Forelimb muscle (tissue), 1 donor: ENCODE measurements around the gene TIPARP. TPM values are rescaled to one million over a fixed set of nuclear protein-coding genes. Genes with fewer than 3 reads are reported as not detected.
"Not testable (repeated sequence)": the region's sequence is repeated elsewhere in the genome, so short reads cannot be mapped to it uniquely, and the experiment has no call there.

Experiments used
- DNase-seq: peaks from one replicate; pipeline ENCODE4 v3.0.0-alpha.2; 2013; ENCODE audit warnings: low read depth
- polyA plus RNA-seq: library from polyadenylated mRNA; unstranded; fragments of 120-200 nt; gene quantifications from one replicate; pipeline ENCODE4 v1.2.1, GENCODE V29; 2013; ENCODE audit not compliant: insufficient read length

TIPARP gene
- polyA plus RNA-seq, 1 donor = 8.6 TPM

GRCh38 chr3:156646958-156647357, 27.4 kb upstream of the TIPARP start:
- DNase-seq = no peak

GRCh38 chr3:156648086-156648485, 26.3 kb upstream of the TIPARP start:
- no peak for DNase-seq

DNA sequence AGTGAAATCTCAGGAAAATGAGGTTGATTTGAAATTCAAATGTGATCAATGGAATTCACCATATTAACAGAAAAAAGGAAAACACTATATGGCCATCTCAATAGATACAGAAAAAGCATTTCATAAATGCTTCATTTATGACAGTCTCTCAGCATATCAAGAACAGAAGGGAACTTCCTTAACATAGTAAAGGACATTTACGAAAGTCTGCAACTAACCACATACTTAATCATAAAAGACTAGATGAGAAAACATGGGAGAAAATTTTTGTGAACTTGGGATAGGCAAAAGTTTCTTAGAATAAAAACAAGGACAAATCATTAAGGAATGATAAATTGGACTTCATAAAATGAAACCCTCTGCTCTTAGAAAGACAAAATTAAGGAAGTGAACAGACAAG, 24.7 kb upstream of the TIPARP start:
- no peak for DNase-seq

GRCh38 chr3:156652661-156653060, 21.7 kb upstream of the TIPARP start:
- DNase-seq = not testable (repeated sequence)

- DNase-seq = no peak
These were observed 19.6 kb upstream of the TIPARP start for GRCh38 chr3:156654834-156655233.

DNA sequence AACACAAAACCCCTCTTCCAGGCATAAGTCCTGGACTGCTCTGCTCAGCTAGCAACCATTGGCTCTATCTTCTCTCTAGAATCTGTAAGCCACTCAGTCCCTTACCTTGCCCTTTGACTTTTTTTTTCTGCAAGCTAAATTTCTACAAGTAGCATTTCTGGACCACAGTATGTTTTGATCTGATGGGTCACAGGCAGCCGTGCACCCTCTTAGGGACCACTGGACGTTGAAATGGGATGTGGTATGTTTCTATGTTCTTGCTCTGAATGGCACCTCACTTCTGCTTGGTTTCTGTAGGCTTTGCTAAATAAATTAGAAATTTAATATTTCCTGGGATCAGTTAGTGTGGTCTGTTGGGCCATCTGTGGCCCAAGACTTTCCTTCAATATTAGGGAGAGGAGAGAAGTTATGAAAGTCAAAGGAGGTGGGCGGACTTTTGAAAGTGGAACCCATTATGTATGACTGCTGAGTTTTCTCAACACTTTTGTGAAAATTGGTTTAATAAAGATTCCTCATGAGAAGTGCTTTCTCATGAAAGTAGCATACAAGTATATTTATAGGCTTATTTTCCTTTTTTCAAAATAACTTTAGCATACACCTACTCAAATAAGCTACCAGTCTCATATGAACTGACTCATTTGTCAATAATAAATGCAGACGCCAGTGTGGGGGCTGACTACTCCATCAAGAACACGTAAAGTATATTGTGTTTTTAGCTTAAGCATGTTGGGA, 18.4 kb upstream of the TIPARP start:
- DNase-seq = no peak

- DNase-seq = no peak
These were observed 16.9 kb upstream of the TIPARP start for GRCh38 chr3:156657440-156657839.

DNA sequence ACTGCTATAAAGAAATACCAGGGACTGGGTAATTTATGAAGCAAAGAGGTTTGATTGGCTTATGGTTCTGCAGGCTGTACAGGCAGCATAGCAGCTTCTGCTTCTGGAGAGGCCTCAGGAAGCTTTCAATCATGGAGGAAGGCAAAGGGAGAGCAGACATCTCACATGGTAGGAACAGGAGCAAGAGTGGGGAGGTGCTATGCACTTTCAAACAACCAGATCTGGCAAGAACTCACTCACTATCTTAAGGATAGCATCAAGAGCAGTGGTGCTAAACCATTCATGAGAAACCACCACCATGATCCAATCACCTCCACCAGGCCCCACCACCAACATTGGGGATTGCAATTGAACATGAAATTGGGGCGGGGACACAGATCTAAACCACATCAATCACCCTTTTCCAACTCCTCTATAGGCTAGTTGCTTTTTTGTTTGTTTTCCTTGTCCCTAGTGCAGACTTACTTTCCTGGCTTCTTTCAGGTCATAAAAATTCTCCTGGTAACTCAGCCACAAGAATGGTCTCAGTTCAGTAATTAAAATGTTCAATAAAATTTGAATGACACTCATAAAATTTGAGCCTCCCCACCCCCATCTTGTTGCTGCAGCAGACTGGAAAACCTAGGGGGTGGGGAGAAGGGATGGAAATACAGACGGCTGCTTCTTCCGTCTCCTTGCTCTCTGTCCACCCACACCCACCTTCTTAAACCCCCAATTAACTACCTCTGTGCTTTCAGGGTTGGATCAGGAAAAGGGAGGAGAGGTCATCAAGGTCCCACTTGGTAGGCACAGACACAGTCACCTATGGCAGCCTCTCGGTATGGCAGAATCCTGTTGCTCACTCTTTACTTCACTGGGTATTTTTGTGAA, 16.3 kb upstream of the TIPARP start:
- no peak for DNase-seq

- no peak for DNase-seq
These were observed 15.7 kb upstream of the TIPARP start for GRCh38 chr3:156658732-156659090.

DNA sequence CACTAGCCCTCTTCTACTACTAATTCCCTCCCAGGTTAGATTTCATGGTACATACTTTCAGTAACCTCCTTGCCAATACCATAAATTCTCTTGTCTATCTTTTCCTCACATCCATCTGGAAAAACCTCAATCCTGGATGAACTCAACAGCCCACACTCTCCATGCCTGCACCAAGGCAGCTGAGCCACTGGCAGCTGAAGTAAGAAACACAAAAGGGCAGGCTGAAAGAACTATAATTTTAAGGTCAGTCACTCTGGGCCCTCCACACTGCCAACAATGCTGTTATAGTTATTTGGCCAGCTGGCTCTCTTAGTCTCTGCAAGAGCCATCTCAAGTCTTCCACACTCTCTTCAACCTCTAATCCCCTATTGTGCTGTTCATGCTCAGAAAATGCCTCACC, 15.1 kb upstream of the TIPARP start:
- no peak for DNase-seq

DNA sequence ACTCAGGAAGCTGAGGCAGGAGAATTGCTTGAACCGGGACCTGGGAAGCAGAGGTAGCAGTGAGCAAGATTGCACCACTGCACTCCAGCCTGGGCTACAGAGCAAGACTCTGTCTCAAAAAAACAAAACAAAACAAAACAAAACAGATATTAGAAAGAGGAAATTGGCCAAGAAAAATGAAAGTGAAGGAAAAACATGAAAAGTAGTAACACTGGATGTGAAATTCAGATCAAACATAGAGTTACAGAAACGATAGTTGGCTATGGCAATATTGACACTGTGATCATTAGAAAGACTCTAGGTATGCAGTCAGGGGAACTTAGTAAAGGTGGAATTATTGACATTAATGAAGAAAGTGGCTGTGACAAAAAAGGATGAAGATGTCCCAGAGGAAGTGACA, 13.2 kb upstream of the TIPARP start:
- no peak for DNase-seq

GRCh38 chr3:156664011-156664830, 10.2 kb upstream of the TIPARP start:
- no peak for DNase-seq

DNA sequence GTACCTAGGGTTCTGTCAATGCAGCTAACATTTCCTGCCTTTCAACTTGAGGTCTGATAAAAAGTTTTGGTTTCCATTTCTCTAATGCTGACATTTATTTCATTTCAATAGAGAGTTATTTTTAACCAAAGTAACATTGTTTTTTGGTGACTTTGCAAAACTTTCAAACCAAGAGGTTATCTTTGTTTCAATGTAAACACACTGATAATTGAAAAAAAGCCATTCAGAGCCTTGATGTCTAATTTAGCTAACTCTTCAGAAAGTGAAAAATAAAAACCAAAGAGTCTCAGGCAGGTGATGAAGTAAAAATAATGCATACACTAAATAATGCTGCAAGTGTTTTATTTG, 9.6 kb upstream of the TIPARP start:
- DNase-seq = no peak

DNA sequence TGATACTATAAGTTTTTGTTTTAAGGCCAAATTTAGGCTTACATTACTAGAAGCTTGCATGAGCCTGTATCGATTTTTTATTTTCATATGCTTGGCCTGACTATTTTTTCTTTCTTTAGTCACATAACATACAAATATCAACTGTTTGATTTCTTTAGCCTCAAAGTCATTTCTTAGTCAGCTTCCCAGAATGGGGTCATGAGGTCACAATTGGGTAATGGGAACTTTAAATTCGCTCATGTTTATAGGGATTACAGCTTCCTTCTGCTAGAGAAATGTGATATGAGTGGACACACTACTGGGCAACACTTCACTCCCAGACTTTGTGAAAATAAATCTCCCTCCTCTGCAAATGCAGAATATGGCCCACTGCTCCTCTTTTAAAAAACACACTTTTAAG, 9.1 kb upstream of the TIPARP start:
- no peak for DNase-seq

- DNase-seq = no peak
These were observed 8.3 kb upstream of the TIPARP start for GRCh38 chr3:156666073-156666472.

- no peak for DNase-seq
These were observed 6.2 kb upstream of the TIPARP start for GRCh38 chr3:156668073-156668763.

DNA sequence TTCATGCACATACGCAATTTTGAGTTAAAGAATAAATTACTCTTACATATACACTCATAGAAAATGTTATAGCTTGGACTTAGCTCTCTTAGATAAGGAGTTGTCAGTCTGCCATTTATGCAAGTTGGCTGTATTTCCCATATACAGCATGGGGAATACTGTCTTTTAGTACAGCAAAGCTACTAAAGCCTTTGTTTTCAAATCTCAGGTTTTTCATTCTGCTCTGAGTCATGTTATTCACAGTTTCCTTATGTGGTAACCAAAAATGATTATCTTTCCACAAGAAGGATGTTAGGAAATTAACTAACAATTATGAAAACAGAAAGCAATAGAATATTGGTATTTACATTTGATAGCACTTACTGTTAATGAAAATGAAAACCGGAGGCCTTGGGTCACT, 4.3 kb upstream of the TIPARP start:
- DNase-seq = no peak

GRCh38 chr3:156670652-156671051, 3.7 kb upstream of the TIPARP start:
- no peak for DNase-seq

DNA sequence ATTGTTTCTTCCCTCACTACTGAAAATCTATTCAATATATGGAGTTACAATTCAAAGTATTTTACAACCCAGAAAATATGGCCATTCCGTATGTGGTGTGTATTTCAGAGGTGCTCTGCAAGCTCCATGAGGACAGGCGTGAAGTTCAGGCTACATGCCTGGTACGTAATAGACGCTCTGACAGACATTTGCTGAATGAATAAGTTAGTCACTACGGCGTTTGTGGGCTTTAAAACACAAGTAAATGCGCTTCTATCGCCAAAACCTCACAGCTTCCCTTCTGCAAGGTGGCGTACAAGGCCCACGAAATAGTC, 701 bp upstream of the TIPARP start:
- DNase-seq = no peak

DNA sequence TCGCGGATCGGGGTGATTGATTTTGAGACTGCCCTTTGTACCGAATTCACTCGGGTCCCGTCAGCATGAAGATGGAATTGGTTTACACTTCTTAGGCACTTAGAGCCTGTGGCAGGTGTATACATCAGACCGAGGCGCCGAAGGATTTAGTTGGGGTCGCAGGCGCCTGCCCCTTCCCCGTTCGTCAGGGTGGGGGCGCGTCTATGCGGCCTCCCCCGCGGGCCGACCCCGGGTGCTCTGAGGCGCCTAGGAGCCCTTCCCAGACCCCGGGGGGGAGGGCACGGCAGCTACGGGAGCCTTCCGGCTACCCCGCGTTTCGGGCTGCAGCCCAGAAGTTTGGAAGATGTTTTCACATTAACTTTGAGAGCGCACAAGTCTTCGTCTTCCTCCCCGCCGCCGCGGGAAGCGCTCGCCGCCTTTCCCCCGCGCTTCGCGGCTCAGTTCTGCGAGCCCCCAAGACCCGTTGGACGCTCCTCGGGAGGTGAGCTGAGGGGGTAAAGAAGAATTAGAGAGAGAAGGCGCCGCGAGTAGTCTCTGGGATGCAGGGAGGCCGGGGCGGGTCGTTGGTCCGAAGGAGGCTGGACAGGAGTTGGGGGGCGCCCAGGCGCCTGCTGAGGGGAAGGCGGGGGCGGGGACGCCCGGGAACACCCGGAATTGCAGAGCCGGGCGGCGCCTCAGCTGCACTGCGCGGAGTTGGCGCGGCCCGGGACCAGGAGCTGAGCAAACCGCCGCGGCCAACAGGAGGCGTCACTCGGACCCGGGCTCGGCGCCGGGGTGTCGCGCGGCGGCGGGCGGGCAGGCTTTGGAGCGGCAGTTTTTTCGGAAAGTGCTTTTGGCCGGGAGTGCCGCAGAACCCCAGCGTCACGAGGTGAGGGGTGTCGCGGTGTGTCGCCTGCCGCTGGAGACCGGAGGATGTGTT, 780 bp downstream of the TIPARP start:
- no peak for DNase-seq
